Activated CD8-positive, alpha-beta memory T cell treated with anti-CD3 and anti-CD28 coated beads for 4 hours (primary cell): ENCODE results near the gene ZNF22.
"Not testable (repeated sequence)": the region's sequence is repeated elsewhere in the genome, so short reads cannot be mapped to it uniquely, and the experiment has no call there.

Source experiments
- DNase-seq, 2 donors: peaks; one replicate each; pipeline ENCODE4 v3.0.0-alpha.2; 2020; ENCODE audit warnings: low read depth in 2 of 2

The ZNF22 gene

GRCh38 chr10:44991571-44991970 lies 9.2 kb upstream of the ZNF22 start:
- no peak for DNase-seq

- no peak for DNase-seq
These were observed 8.5 kb upstream of the ZNF22 start for GRCh38 chr10:44992070-44992731.

GRCh38 chr10:44992732-44993225 lies 7.9 kb upstream of the ZNF22 start:
- DNase-seq, result no peak

- no peak for DNase-seq
These were observed 7.3 kb upstream of the ZNF22 start for GRCh38 chr10:44993226-44993921.

GRCh38 chr10:44993922-44994751 lies 6.6 kb upstream of the ZNF22 start:
- no peak for DNase-seq

- DNase-seq, result no peak
These were observed 5.8 kb upstream of the ZNF22 start for GRCh38 chr10:44994752-44995530.

GRCh38 chr10:44995581-44995913 lies 5.2 kb upstream of the ZNF22 start:
- DNase-seq, result no peak

GRCh38 chr10:44995914-44996669 lies 4.6 kb upstream of the ZNF22 start:
- no peak for DNase-seq

GRCh38 chr10:44997105-44997748 lies 3.5 kb upstream of the ZNF22 start:
- no peak for DNase-seq

- no peak for DNase-seq
These were observed 2.5 kb upstream of the ZNF22 start for GRCh38 chr10:44998146-44998631.

GRCh38 chr10:45000138-45000751 lies 478 bp upstream of the ZNF22 start:
- DNase-seq, result no peak

GRCh38 chr10:45001381-45002148 lies 842 bp downstream of the ZNF22 start:
- DNase-seq, result peak in 1 of 2 donors; percentile 6

GRCh38 chr10:45003432-45004000 lies 2.8 kb downstream of the ZNF22 start:
- no peak for DNase-seq

GRCh38 chr10:45004661-45005060 lies 3.9 kb downstream of the ZNF22 start:
- DNase-seq, result no peak

- DNase-seq, result no peak
These were observed 4.6 kb downstream of the ZNF22 start for GRCh38 chr10:45005284-45005683.

GRCh38 chr10:45006276-45007030 lies 5.7 kb downstream of the ZNF22 start:
- DNase-seq, result no peak

GRCh38 chr10:45008524-45009161 lies 7.9 kb downstream of the ZNF22 start:
- DNase-seq, result no peak

- DNase-seq, result not testable (repeated sequence)
These were observed 13.8 kb downstream of the ZNF22 start for GRCh38 chr10:45014557-45014956.
